ENCODE measurements around the gene FERMT1. TPM values are rescaled to one million over a fixed set of nuclear protein-coding genes. Genes with fewer than 3 reads are reported as not detected.
"Not testable (repeated sequence)": the region's sequence is repeated elsewhere in the genome, so short reads cannot be mapped to it uniquely, and the experiment has no call there.

The FERMT1 gene
- total RNA-seq, 1 donor from 2014 or later: 0.29 TPM

DNA sequence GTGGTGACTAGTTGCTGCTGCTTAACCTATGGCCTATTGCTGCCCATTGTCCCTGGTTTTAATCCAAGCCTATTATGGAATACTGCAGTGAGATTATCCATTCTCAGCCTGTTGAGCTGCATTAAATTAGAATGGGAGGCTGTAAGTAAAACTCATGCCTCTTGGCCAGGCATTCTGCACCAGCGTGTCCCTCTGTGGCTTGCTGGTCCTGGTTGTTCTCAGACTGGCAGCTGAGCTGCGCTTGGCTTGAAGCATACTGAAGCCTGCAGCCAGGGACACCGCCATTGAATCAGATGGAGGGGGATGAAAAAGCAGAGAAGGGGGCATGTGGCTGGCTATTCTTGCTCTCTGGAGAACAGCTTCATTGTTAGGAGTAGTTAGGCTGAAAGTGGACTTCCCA lies 84.6 kb downstream of the FERMT1 start:
- DNase-seq: no peak
- Mint-ChIP-seq H3K4me3 (ENCODE audit: unreplicated experiment) (no peak overlapping the region), H3K36me3 (ENCODE audit: unreplicated experiment) (no peaks in the 10 kb centered on the region), H3K4me1 (ENCODE audit: low read depth, unreplicated experiment) (no peaks in the 10 kb centered on the region), H3K27ac (ENCODE audit: unreplicated experiment) (no peak overlapping the region), H3K9me3 (ENCODE audit: unreplicated experiment) (no peaks in the 10 kb centered on the region), H3K27me3 (ENCODE audit: unreplicated experiment) (peaks cover 1% of the 10 kb centered on the region)
- TF ChIP-seq, protein P1, sequence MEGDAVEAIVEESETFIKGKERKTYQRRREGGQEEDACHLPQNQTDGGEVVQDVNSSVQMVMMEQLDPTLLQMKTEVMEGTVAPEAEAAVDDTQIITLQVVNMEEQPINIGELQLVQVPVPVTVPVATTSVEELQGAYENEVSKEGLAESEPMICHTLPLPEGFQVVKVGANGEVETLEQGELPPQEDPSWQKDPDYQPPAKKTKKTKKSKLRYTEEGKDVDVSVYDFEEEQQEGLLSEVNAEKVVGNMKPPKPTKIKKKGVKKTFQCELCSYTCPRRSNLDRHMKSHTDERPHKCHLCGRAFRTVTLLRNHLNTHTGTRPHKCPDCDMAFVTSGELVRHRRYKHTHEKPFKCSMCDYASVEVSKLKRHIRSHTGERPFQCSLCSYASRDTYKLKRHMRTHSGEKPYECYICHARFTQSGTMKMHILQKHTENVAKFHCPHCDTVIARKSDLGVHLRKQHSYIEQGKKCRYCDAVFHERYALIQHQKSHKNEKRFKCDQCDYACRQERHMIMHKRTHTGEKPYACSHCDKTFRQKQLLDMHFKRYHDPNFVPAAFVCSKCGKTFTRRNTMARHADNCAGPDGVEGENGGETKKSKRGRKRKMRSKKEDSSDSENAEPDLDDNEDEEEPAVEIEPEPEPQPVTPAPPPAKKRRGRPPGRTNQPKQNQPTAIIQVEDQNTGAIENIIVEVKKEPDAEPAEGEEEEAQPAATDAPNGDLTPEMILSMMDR (IDR thresholded peaks at IDR 0.05; ENCODE audit: partially characterized antibody, unreplicated experiment): no peak

DNA sequence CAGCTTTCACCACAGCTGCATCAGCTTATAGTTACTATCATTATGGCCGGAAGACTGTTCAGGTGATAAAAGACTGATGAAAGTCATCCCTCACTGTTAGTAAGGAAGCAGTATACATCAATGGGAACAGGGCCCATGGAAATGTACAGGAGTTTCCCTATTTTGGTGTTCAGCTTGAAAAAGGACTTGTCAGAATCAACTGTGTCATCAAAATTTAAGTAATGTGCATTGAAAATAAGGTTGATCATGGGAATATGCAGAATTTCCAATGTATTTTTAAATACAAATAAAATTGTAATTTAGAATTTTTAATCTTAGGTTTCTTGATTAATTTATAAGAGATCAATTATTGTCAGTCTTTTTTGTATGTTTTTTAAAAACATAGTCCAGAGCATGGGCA lies 85.7 kb downstream of the FERMT1 start:
- Mint-ChIP-seq H3K9me3 (ENCODE audit: unreplicated experiment) (no peaks in the 10 kb centered on the region), H3K36me3 (ENCODE audit: unreplicated experiment) (no peaks in the 10 kb centered on the region), H3K4me1 (ENCODE audit: low read depth, unreplicated experiment) (no peaks in the 10 kb centered on the region), H3K4me3 (ENCODE audit: unreplicated experiment) (no peak overlapping the region), H3K27ac (ENCODE audit: unreplicated experiment) (no peak overlapping the region), H3K27me3 (ENCODE audit: unreplicated experiment) (no peaks in the 10 kb centered on the region)
- TF ChIP-seq, protein P1 (IDR thresholded peaks at IDR 0.05; ENCODE audit: partially characterized antibody, unreplicated experiment): no peak
- DNase-seq: no peak

GRCh38 chr20:6036213-6036612 lies 86.6 kb downstream of the FERMT1 start:
- Mint-ChIP-seq H3K9me3 (ENCODE audit: unreplicated experiment) (no peaks in the 10 kb centered on the region), H3K27ac (ENCODE audit: unreplicated experiment) (no peak overlapping the region), H3K4me1 (ENCODE audit: low read depth, unreplicated experiment) (no peaks in the 10 kb centered on the region), H3K27me3 (ENCODE audit: unreplicated experiment) (no peaks in the 10 kb centered on the region), H3K36me3 (ENCODE audit: unreplicated experiment) (no peaks in the 10 kb centered on the region), H3K4me3 (ENCODE audit: unreplicated experiment) (no peak overlapping the region)
- no peak for DNase-seq
- TF ChIP-seq, protein P1 (IDR thresholded peaks at IDR 0.05; ENCODE audit: partially characterized antibody, unreplicated experiment): no peak

GRCh38 chr20:6034134-6034969 lies 88.5 kb downstream of the FERMT1 start:
- H3K9me3 Mint-ChIP-seq (ENCODE audit: unreplicated experiment): no peaks in the 10 kb centered on the region
- H3K4me3 Mint-ChIP-seq (ENCODE audit: unreplicated experiment): no peak overlapping the region
- H3K4me1 Mint-ChIP-seq (ENCODE audit: low read depth, unreplicated experiment): no peaks in the 10 kb centered on the region
- TF ChIP-seq, protein P1 (IDR thresholded peaks at IDR 0.05; ENCODE audit: partially characterized antibody, unreplicated experiment): no peak
- DNase-seq: no peak
- no peak overlapping the region for H3K27ac Mint-ChIP-seq (ENCODE audit: unreplicated experiment)
- H3K27me3 Mint-ChIP-seq (ENCODE audit: unreplicated experiment): no peaks in the 10 kb centered on the region
- H3K36me3 Mint-ChIP-seq (ENCODE audit: unreplicated experiment): no peaks in the 10 kb centered on the region

GRCh38 chr20:6032907-6033306 lies 89.9 kb downstream of the FERMT1 start:
- not testable (repeated sequence) for H3K27ac Mint-ChIP-seq (ENCODE audit: unreplicated experiment); H3K36me3 Mint-ChIP-seq (ENCODE audit: unreplicated experiment); H3K9me3 Mint-ChIP-seq (ENCODE audit: unreplicated experiment); H3K4me1 Mint-ChIP-seq (ENCODE audit: low read depth, unreplicated experiment); H3K27me3 Mint-ChIP-seq (ENCODE audit: unreplicated experiment); DNase-seq; H3K4me3 Mint-ChIP-seq (ENCODE audit: unreplicated experiment)

Measured in glutamatergic neuron (in vitro differentiated cells).